OCI-LY7 (cell line): ENCODE results near the gene HLA-DOA. TPM values are rescaled to one million over a fixed set of nuclear protein-coding genes. Genes with fewer than 3 reads are reported as not detected.
A peak's percentile ranks its signal among the peaks of the same experiment; 100 is the strongest.

Experiments
- BruUV-seq: library from RNA; stranded (reverse); fragments of 400-500 nt; replicated peaks from 2 replicates; lab custom pipeline; 2021; lab: Mats Ljungman, UMichigan
- CTCF ChIA-PET: fragments of 300-600 bp; sonication (Branson Sonifier 250); formaldehyde crosslinking; loops from one replicate; lab custom pipeline; 2022; ENCODE audit warnings: antibody characterized with exemption; ENCODE audit not compliant: unreplicated experiment; lab: Charles Lee
- POLR2A ChIA-PET: fragments of 300-600 bp; sonication (Branson Sonifier 250); formaldehyde crosslinking; loops from one replicate; lab custom pipeline; 2022; ENCODE audit warnings: antibody characterized with exemption; lab: Charles Lee
- DNase-seq: peaks from one replicate; pipeline ENCODE4 v3.0.0-alpha.2; 2015; ENCODE audit warnings: low spot score
- H2AFZ ChIP-seq: fragments of 200-600 bp; sonication (generic), shearing (Covaris generic); 2 replicates; pipeline ENCODE4 v1.6.1; 2014; ENCODE audit warnings: mild to moderate bottlenecking, antibody characterized with exemption, low read length, moderate library complexity
- H3K27ac ChIP-seq: fragments of 200-600 bp; sonication (generic); 2 replicates; pipeline ENCODE4 v1.5.1; 2014; ENCODE audit warnings: mixed run types, low read depth, mild to moderate bottlenecking, moderate library complexity, low read length, inconsistent platforms; ENCODE audit not compliant: poor library complexity, severe bottlenecking
- H3K36me3 ChIP-seq: fragments of 200-600 bp; sonication (generic); 2 replicates; pipeline ENCODE4 v1.6.1; 2014; ENCODE audit warnings: mild to moderate bottlenecking, antibody characterized with exemption, low read length, moderate library complexity, mixed read lengths; ENCODE audit not compliant: insufficient read depth
- H3K4me1 ChIP-seq: fragments of 200-600 bp; sonication (generic); 2 replicates; pipeline ENCODE4 v1.5.1; 2014; ENCODE audit warnings: mild to moderate bottlenecking, low read length; ENCODE audit not compliant: insufficient read depth, poor library complexity, severe bottlenecking
- H3K4me2 ChIP-seq: fragments of 200-600 bp; sonication (generic); 2 replicates; pipeline ENCODE4 v1.6.1; 2014; ENCODE audit warnings: mild to moderate bottlenecking, low read length
- H3K4me3 ChIP-seq: fragments of 200-600 bp; sonication (generic); 2 replicates; pipeline ENCODE4 v1.5.1; 2014; ENCODE audit warnings: mild to moderate bottlenecking, low read depth, low read length; ENCODE audit not compliant: poor library complexity, severe bottlenecking
- H3K79me2 ChIP-seq: fragments of 200-600 bp; sonication (generic); 2 replicates; pipeline ENCODE4 v1.6.1; 2016; ENCODE audit warnings: low read depth, mild to moderate bottlenecking, low read length, moderate library complexity, mixed read lengths; ENCODE audit not compliant: insufficient read depth
- H3K9me2 ChIP-seq: fragments of 200-600 bp; sonication (generic); 2 replicates; pipeline ENCODE4 v1.6.1; 2016; ENCODE audit warnings: mild to moderate bottlenecking, low read length, mixed read lengths; ENCODE audit not compliant: insufficient read depth
- H3K9me3 ChIP-seq: fragments of 200-600 bp; sonication (generic); 2 replicates; pipeline ENCODE4 v1.6.1; 2014; ENCODE audit warnings: mild to moderate bottlenecking, mixed run types, low read length, mixed read lengths
- H4K20me1 ChIP-seq: fragments of 200-600 bp; sonication (generic); 2 replicates; pipeline ENCODE4 v1.6.1; 2014; ENCODE audit warnings: mild to moderate bottlenecking, antibody characterized with exemption, low read length, moderate library complexity, mixed read lengths; ENCODE audit not compliant: insufficient read depth
- CTCF ChIP-seq: fragments of 200-600 bp; sonication (generic); conservative IDR thresholded peaks from 2 replicates; pipeline ENCODE4 v1.5.1; 2014; ENCODE audit warnings: mild to moderate bottlenecking, antibody characterized with exemption, low read length, moderate library complexity, mixed read lengths
- EZH2phosphoT487 ChIP-seq: fragments of 200-600 bp; sonication (generic); IDR thresholded peaks from 2 replicates; pipeline ENCODE4 v1.6.1; 2018; ENCODE audit warnings: low read depth, borderline replicate concordance, mild to moderate bottlenecking, mixed run types, antibody characterized with exemption, low read length, moderate library complexity, mixed read lengths
- intact Hi-C: fragments of 100-400 bp; cut with micrococcal nuclease; formaldehyde crosslinking; loops from one replicate; pipeline ENCODE4 v1.10.0; 2022; ENCODE audit not compliant: unreplicated experiment
- total RNA-seq, 2 experiments: library from RNA; depleted of rRNA in 1 of 2; stranded (reverse); fragments of >200 nt in 1 of 2; shearing (Covaris generic) in 1 of 2; gene quantifications; 2 replicates each; pipeline ENCODE4 v1.2.3, GENCODE V29; 2014 to 2022

The HLA-DOA gene
- total RNA-seq, 2 experiments from 2014 or later = 55.0 to 78.3 TPM

DNA sequence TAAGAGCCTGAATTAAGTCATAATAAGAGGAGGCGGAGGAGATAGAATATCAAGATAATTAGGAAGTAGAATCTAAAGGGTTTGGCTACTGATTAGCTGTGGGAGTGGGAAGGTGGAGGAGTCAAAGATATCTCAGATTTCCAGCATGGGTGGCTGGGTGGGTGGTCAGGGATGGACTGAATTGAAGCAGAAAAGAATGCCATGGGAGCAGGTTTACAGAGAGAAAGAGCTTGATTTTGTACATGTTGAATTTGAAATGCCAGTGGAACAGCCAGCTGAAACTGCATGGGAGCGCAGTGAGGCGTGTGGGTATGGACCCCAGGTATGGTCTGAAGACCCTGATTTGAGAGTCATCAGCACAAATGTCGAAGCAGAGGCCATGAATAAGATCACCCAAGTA lies 55.1 kb downstream of the HLA-DOA start:
- Histone ChIP-seq H3K9me2 (no peaks in the 10 kb centered on the region), H3K79me2 (peaks cover 36% of the 10 kb centered on the region), H3K4me3 (peak overlapping the region; percentile 75), H2AFZ (peak overlapping the region; percentile 33; the same call in 1 of the 2 replicates), H3K4me2 (peak overlapping the region; percentile 91), H3K4me1 (peaks cover 60% of the 10 kb centered on the region), H4K20me1 (no peaks in the 10 kb centered on the region), H3K36me3 (peaks cover 14% of the 10 kb centered on the region), H3K27ac (peak overlapping the region; percentile 74), H3K9me3 (no peaks in the 10 kb centered on the region)
- BruUV-seq = no TSS peak
- DNase-seq = no peak
- TF ChIP-seq EZH2phosphoT487 = no peak
- no peak for TF ChIP-seq CTCF
- POLR2A ChIA-PET = interaction anchor here (0.7 to 7.6 kb wide), 11 partner anchors 9 to 167 kb away, joined by 3 to 203 read pairs (median 9); partner anchors contain the start of genes BRD2 and HLA-DMB
- CTCF ChIA-PET = interaction anchor here (1.2 to 3.8 kb wide), 7 partner anchors 9 to 99 kb away, joined by 3 to 23 read pairs (median 6); no protein-coding TSS in a partner anchor
- intact Hi-C loops = no loop called here

Other genes starting within 250 kb of the HLA-DOA start
- gene HLA-DQB2, start 246.1 kb downstream of the HLA-DOA start, total RNA-seq (2014; rRNA removed; shearing (Covaris generic)) = not detected in 2 replicates
- 5.1 and 7.2 TPM in 2 replicates for gene HLA-DQB2, start 246.1 kb downstream of the HLA-DOA start, total RNA-seq (2022)
- gene HLA-DOB, start 192.6 kb downstream of the HLA-DOA start, total RNA-seq (2014; rRNA removed; shearing (Covaris generic)) = 46.5 and 48.1 TPM in 2 replicates
- 57.1 and 69.3 TPM in 2 replicates for gene HLA-DOB, start 192.6 kb downstream of the HLA-DOA start, total RNA-seq (2022)
- gene TAP2, start 170.9 kb downstream of the HLA-DOA start, total RNA-seq (2014; rRNA removed; shearing (Covaris generic)) = 90.9 and 96.4 TPM in 2 replicates
- gene TAP2, start 170.9 kb downstream of the HLA-DOA start, total RNA-seq (2022) = 108 and 132 TPM in 2 replicates
- 142 and 164 TPM in 2 replicates for gene PSMB8, start 165.5 kb downstream of the HLA-DOA start, total RNA-seq (2014; rRNA removed; shearing (Covaris generic))
- gene PSMB8, start 165.5 kb downstream of the HLA-DOA start, total RNA-seq (2022) = 194 and 216 TPM in 2 replicates
- 62.1 and 85.9 TPM in 2 replicates for gene TAP1, start 155.9 kb downstream of the HLA-DOA start, total RNA-seq (2014; rRNA removed; shearing (Covaris generic))
- 66.3 and 75.0 TPM in 2 replicates for gene TAP1, start 155.9 kb downstream of the HLA-DOA start, total RNA-seq (2022)
- gene PSMB9, start 155.4 kb downstream of the HLA-DOA start, total RNA-seq (2014; rRNA removed; shearing (Covaris generic)) = 149 and 158 TPM in 2 replicates
- 193 and 207 TPM in 2 replicates for gene PSMB9, start 155.4 kb downstream of the HLA-DOA start, total RNA-seq (2022)
- gene HLA-DMB, start 68.6 kb downstream of the HLA-DOA start, total RNA-seq (2014; rRNA removed; shearing (Covaris generic)) = 85.1 and 98.0 TPM in 2 replicates
- 77.0 and 78.5 TPM in 2 replicates for gene HLA-DMB, start 68.6 kb downstream of the HLA-DOA start, total RNA-seq (2022)
- 175 and 207 TPM in 2 replicates for gene HLA-DMA, start 56.5 kb downstream of the HLA-DOA start, total RNA-seq (2014; rRNA removed; shearing (Covaris generic))
- gene HLA-DMA, start 56.5 kb downstream of the HLA-DOA start, total RNA-seq (2022) = 140 TPM in 2 replicates
- 236 and 237 TPM in 2 replicates for gene BRD2, start 41.0 kb downstream of the HLA-DOA start, total RNA-seq (2014; rRNA removed; shearing (Covaris generic))
- gene BRD2, start 41.0 kb downstream of the HLA-DOA start, total RNA-seq (2022) = 326 and 361 TPM in 2 replicates
- gene HLA-DPA1, start 64.1 kb upstream of the HLA-DOA start, total RNA-seq (2014; rRNA removed; shearing (Covaris generic)) = 306 and 388 TPM in 2 replicates
- gene HLA-DPA1, start 64.1 kb upstream of the HLA-DOA start, total RNA-seq (2022) = 253 and 256 TPM in 2 replicates
- 117 and 139 TPM in 2 replicates for gene HLA-DPB1, start 66.4 kb upstream of the HLA-DOA start, total RNA-seq (2014; rRNA removed; shearing (Covaris generic))
- 74.5 and 78.5 TPM in 2 replicates for gene HLA-DPB1, start 66.4 kb upstream of the HLA-DOA start, total RNA-seq (2022)
- gene COL11A2, start 182.9 kb upstream of the HLA-DOA start, total RNA-seq (2014; rRNA removed; shearing (Covaris generic)) = 3.5 and 5.2 TPM in 2 replicates
- 4.5 and 4.6 TPM in 2 replicates for gene COL11A2, start 182.9 kb upstream of the HLA-DOA start, total RNA-seq (2022)
- gene RXRB, start 191.1 kb upstream of the HLA-DOA start, total RNA-seq (2014; rRNA removed; shearing (Covaris generic)) = 30.6 and 32.5 TPM in 2 replicates
- gene RXRB, start 191.1 kb upstream of the HLA-DOA start, total RNA-seq (2022) = 47.3 and 48.5 TPM in 2 replicates
- 22.9 and 29.2 TPM in 2 replicates for gene SLC39A7, start 191.3 kb upstream of the HLA-DOA start, total RNA-seq (2014; rRNA removed; shearing (Covaris generic))
- 48.3 and 53.2 TPM in 2 replicates for gene SLC39A7, start 191.3 kb upstream of the HLA-DOA start, total RNA-seq (2022)
- 11.6 and 21.4 TPM in 2 replicates for gene HSD17B8, start 195.1 kb upstream of the HLA-DOA start, total RNA-seq (2014; rRNA removed; shearing (Covaris generic))
- 18.8 and 23.5 TPM in 2 replicates for gene HSD17B8, start 195.1 kb upstream of the HLA-DOA start, total RNA-seq (2022)
- 25.0 and 31.8 TPM in 2 replicates for gene RING1, start 198.9 kb upstream of the HLA-DOA start, total RNA-seq (2014; rRNA removed; shearing (Covaris generic))
- 40.0 and 42.7 TPM in 2 replicates for gene RING1, start 198.9 kb upstream of the HLA-DOA start, total RNA-seq (2022)